Activated CD8-positive, alpha-beta T cell treated with anti-CD3 and anti-CD28 coated beads for 36 hours (primary cell): ENCODE measurements around the gene CAPZA1. TPM values are rescaled to one million over a fixed set of nuclear protein-coding genes. Genes with fewer than 3 reads are reported as not detected.

Source experiments
- ATAC-seq: fragments of 200-7000 bp; cut with Tn5 transposase; one replicate; pipeline ENCODE4 v1.10.0; 2021; ENCODE audit warnings: mild to moderate bottlenecking, moderate library complexity
- CTCF ChIA-PET: fragments of 350-600 bp; sonication (Branson Sonifier 250); formaldehyde crosslinking; loops from one replicate; lab custom pipeline; 2021; ENCODE audit warnings: antibody characterized with exemption; lab: Charles Lee
- POLR2A ChIA-PET: fragments of 350-600 bp; sonication (Branson Sonifier 250); formaldehyde crosslinking; loops from one replicate; lab custom pipeline; 2021; ENCODE audit warnings: antibody characterized with exemption; lab: Charles Lee
- DNase-seq: peaks from one replicate; pipeline ENCODE4 v3.0.0-alpha.2; 2020
- H3K27ac Mint-ChIP-seq: one replicate; pipeline ENCODE4 v1.8.0; 2021; ENCODE audit warnings: mild to moderate bottlenecking, mixed read lengths
- H3K27me3 Mint-ChIP-seq: one replicate; pipeline ENCODE4 v1.8.0; 2021; ENCODE audit warnings: mixed read lengths
- H3K36me3 Mint-ChIP-seq: one replicate; pipeline ENCODE4 v1.8.0; 2021; ENCODE audit warnings: low read depth, mixed read lengths
- H3K4me1 Mint-ChIP-seq: one replicate; pipeline ENCODE4 v1.8.0; 2021; ENCODE audit warnings: low read depth, mixed read lengths
- H3K4me3 Mint-ChIP-seq: one replicate; pipeline ENCODE4 v1.8.0; 2021; ENCODE audit warnings: mild to moderate bottlenecking, moderate library complexity, mixed read lengths
- H3K9me3 Mint-ChIP-seq: one replicate; pipeline ENCODE4 v1.8.0; 2021; ENCODE audit warnings: mixed read lengths
- intact Hi-C: fragments of 100-400 bp; cut with micrococcal nuclease; formaldehyde crosslinking; loops from one replicate; pipeline ENCODE4 v1.10.0; 2022
- total RNA-seq, 2 experiments: library from RNA; stranded (reverse); gene quantifications; one replicate each; pipeline ENCODE4 v1.2.3, GENCODE V29; 2021
- TF ChIP-seq, protein P1 (sequence below): fragments of 200-600 bp; IDR thresholded peaks from one replicate; pipeline ENCODE4 v1.8.0; 2022; ENCODE audit warnings: antibody characterized with exemption, mild to moderate bottlenecking

The CAPZA1 gene
- total RNA-seq, 2 experiments from 2014 or later = 220 to 230 TPM

- H3K27ac Mint-ChIP-seq = no peak overlapping the region
- H3K9me3 Mint-ChIP-seq = no peaks in the 10 kb centered on the region
- H3K36me3 Mint-ChIP-seq = no peaks in the 10 kb centered on the region
- ATAC-seq (no peak), DNase-seq (no peak)
- TF ChIP-seq, protein P1, sequence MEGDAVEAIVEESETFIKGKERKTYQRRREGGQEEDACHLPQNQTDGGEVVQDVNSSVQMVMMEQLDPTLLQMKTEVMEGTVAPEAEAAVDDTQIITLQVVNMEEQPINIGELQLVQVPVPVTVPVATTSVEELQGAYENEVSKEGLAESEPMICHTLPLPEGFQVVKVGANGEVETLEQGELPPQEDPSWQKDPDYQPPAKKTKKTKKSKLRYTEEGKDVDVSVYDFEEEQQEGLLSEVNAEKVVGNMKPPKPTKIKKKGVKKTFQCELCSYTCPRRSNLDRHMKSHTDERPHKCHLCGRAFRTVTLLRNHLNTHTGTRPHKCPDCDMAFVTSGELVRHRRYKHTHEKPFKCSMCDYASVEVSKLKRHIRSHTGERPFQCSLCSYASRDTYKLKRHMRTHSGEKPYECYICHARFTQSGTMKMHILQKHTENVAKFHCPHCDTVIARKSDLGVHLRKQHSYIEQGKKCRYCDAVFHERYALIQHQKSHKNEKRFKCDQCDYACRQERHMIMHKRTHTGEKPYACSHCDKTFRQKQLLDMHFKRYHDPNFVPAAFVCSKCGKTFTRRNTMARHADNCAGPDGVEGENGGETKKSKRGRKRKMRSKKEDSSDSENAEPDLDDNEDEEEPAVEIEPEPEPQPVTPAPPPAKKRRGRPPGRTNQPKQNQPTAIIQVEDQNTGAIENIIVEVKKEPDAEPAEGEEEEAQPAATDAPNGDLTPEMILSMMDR = no peak
- peaks cover 25% of the 10 kb centered on the region for H3K27me3 Mint-ChIP-seq
- H3K4me3 Mint-ChIP-seq = peak overlapping the region; percentile 76
- ChIA-PET POLR2A (interaction anchor here (0.7 to 3.9 kb wide), 2 partner anchors 15 to 39 kb away, joined by 4 to 19 read pairs; partner anchors contain the start of gene MOV10), CTCF (interaction anchor here (1.4 to 11.3 kb wide), 6 partner anchors 11 to 360 kb away, joined by 3 to 302 read pairs (median 42); partner anchors contain the start of gene LRIG2)
- intact Hi-C loops = no loop called here
- H3K4me1 Mint-ChIP-seq = peaks cover 27% of the 10 kb centered on the region
These were observed 94.1 kb downstream of the CAPZA1 start for GRCh38 chr1:112713466-112714312.

- ChIA-PET CTCF (interaction anchor here (0.6 to 11.3 kb wide), 23 partner anchors 12 to 422 kb away, joined by 3 to 302 read pairs (median 5); partner anchors contain the start of genes LRIG2 and MOV10), POLR2A (interaction anchor here (0.6 to 3.9 kb wide), 8 partner anchors 11 to 245 kb away, joined by 3 to 19 read pairs (median 3); partner anchors contain the start of genes CAPZA1, MOV10 and ST7L)
- TF ChIP-seq, protein P1 = no peak
- intact Hi-C loops = loop anchor here (5.0 kb wide), 1 partner anchor 358 kb away; the partner anchor contains the start of gene LRIG2
- H3K9me3 Mint-ChIP-seq = no peaks in the 10 kb centered on the region
- no peak overlapping the region for H3K27ac Mint-ChIP-seq
- no peaks in the 10 kb centered on the region for H3K36me3 Mint-ChIP-seq
- peak overlapping the region; percentile 76 for H3K4me3 Mint-ChIP-seq
- ATAC-seq (no peak), DNase-seq (no peak)
- H3K27me3 Mint-ChIP-seq = peaks cover 28% of the 10 kb centered on the region
- H3K4me1 Mint-ChIP-seq = peaks cover 23% of the 10 kb centered on the region
These were observed 95.0 kb downstream of the CAPZA1 start for GRCh38 chr1:112714313-112715263.

DNA sequence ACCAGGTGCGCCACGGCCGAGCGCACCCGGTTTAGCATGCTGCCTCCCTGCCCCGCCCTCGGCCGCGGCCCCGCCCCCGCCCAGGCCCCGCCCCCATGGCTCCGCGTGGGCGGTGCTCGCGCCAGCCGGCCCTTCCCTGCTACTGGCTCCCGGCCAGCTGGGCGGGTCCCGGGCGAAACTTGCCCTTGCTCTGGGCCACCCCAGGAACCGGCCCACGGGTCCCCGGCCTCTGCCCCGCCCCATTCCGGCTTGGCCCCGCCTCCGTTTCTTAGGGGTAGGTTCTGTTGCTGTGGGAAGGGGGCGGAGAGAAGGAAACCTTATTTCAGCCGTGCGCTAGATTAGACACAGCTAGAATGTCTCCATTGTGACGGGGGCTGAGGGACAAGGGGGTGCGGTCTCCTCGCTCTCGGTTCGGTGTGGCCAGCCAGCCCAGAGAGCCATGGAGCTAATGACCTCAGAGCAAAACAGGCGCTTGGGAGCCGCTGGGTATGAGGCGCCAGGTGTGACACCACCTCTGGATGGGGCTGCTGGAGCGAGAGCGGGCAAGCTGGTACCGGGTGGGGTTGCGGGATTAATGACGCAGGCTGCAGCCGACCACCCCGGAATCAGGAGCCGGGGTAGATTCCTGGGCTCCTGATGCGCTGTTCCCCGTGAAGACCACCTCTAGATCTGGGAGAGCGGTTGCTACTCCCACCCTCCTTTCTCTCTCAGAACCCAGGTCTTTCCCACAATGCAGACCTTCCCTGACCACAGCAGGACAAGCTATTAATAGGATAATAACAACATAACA lies 95.8 kb downstream of the CAPZA1 start, which contains the start of gene PPM1J:
TSS of gene PPM1J (minus strand) at position 69 of the 790 bp plus-strand sequence. CDS start at position 38, 31 bp downstream.
- no peak within 1 kb of the TSS for H3K27ac Mint-ChIP-seq
- no peaks in the 10 kb centered on the region for H3K36me3 Mint-ChIP-seq
- H3K27me3 Mint-ChIP-seq = peaks cover 30% of the 10 kb centered on the region
- DNase-seq = peak; percentile 98
- peak; percentile 90 for ATAC-seq
- no peaks in the 10 kb centered on the region for H3K9me3 Mint-ChIP-seq
- TF ChIP-seq, protein P1 = no peak
- intact Hi-C loops = loop anchor here (1.0 to 5.0 kb wide), 2 partner anchors 89 to 357 kb away; partner anchors contain the start of gene LRIG2
- H3K4me3 Mint-ChIP-seq = peak within 1 kb of the TSS; percentile 76
- peaks cover 19% of the 10 kb centered on the region for H3K4me1 Mint-ChIP-seq
- POLR2A ChIA-PET = interaction anchor here (0.6 to 3.9 kb wide), 9 partner anchors 11 to 244 kb away, joined by 3 to 19 read pairs (median 3); partner anchors contain the start of genes CAPZA1, MOV10 and ST7L
- CTCF ChIA-PET = interaction anchor here (0.6 to 11.3 kb wide), 33 partner anchors 11 to 991 kb away, joined by 3 to 302 read pairs (median 4); partner anchors contain the start of genes LRIG2 and MOV10

GRCh38 chr1:112716133-112716720 lies 96.6 kb downstream of the CAPZA1 start:
- intact Hi-C loops = loop anchor here (1.0 to 5.0 kb wide), 2 partner anchors 88 to 356 kb away; partner anchors contain the start of gene LRIG2
- peak; percentile 32 for ATAC-seq
- DNase-seq = peak; percentile 80
- ChIA-PET POLR2A (interaction anchor here (1.5 to 3.9 kb wide), 3 partner anchors 10 to 96 kb away, joined by 4 to 19 read pairs (median 9); partner anchors contain the start of genes CAPZA1, MOV10 and ST7L), CTCF (interaction anchor here (0.6 to 11.3 kb wide), 34 partner anchors 7 to 497 kb away, joined by 3 to 302 read pairs (median 4); partner anchors contain the start of genes LRIG2, MOV10 and RHOC)
- Mint-ChIP-seq H3K36me3 (no peaks in the 10 kb centered on the region), H3K27ac (no peak overlapping the region), H3K9me3 (no peaks in the 10 kb centered on the region), H3K4me1 (peaks cover 19% of the 10 kb centered on the region), H3K27me3 (peaks cover 30% of the 10 kb centered on the region), H3K4me3 (peak overlapping the region; percentile 76)
- TF ChIP-seq, protein P1 = peak; percentile 97
